IPS DF 6.9 (cell line): ENCODE results near the gene RGS1.
"Not testable (repeated sequence)": the region's sequence is repeated elsewhere in the genome, so short reads cannot be mapped to it uniquely, and the experiment has no call there.

Source experiments
- DNase-seq: peaks from one replicate; pipeline ENCODE4 v3.0.0-alpha.2; 2013; ENCODE audit warnings: low read depth, low spot score
- H3K27ac ChIP-seq: one replicate; pipeline ENCODE4 v1.5.1; 2013; ENCODE audit warnings: low read length, control low read depth
- H3K27me3 ChIP-seq: 2 replicates; pipeline ENCODE4 v1.6.1; 2013; ENCODE audit warnings: mild to moderate bottlenecking, low read length; ENCODE audit not compliant: control insufficient read depth, insufficient read depth
- H3K36me3 ChIP-seq: 2 replicates; pipeline ENCODE4 v1.6.1; 2013; ENCODE audit warnings: low read length; ENCODE audit not compliant: control insufficient read depth, insufficient read depth
- H3K4me1 ChIP-seq: 2 replicates; pipeline ENCODE4 v1.6.1; 2013; ENCODE audit warnings: low read length; ENCODE audit not compliant: control insufficient read depth, insufficient read depth
- H3K4me3 ChIP-seq: 2 replicates; pipeline ENCODE4 v1.5.1; 2013; ENCODE audit warnings: mild to moderate bottlenecking, low read length
- H3K9me3 ChIP-seq: 2 replicates; pipeline ENCODE4 v1.6.1; 2013; ENCODE audit warnings: low read length, inconsistent platforms; ENCODE audit not compliant: control insufficient read depth, insufficient read depth
- WGBS: extraction: QIAGEN DNeasy Blood & Tissue Kit; methylation state at CpG from one replicate; pipeline ENCODE4 v1.1.7; 2013; ENCODE audit warnings: mixed read lengths, missing lambda C conversion rate; ENCODE audit not compliant: insufficient read length, insufficient coverage; 5-methylcytosine and 5-hydroxymethylcytosine counted together

Gene RGS1

GRCh38 chr1:192575499-192576189 lies at the start of gene RGS1:
RGS1 (plus strand) TSS chr1:192575773; CDS start chr1:192575793, 20 bp downstream.
- H3K27me3 ChIP-seq = no peaks in the 10 kb centered on the region
- H3K27ac ChIP-seq = no peak within 1 kb of the TSS
- no peak within 1 kb of the TSS for H3K4me3 ChIP-seq
- H3K36me3 ChIP-seq = no peaks in the 10 kb centered on the region
- no peaks in the 10 kb centered on the region for H3K4me1 ChIP-seq
- DNase-seq = no peak
- H3K9me3 ChIP-seq = no peaks in the 10 kb centered on the region
- WGBS = no CpG with 5 or more reads among the region's 7 CpGs

GRCh38 chr1:192527111-192527795 lies 48.3 kb upstream of the RGS1 start:
- WGBS = no CpG with 5 or more reads among the region's 5 CpGs
- Histone ChIP-seq H3K27me3 (no peaks in the 10 kb centered on the region), H3K4me3 (no peak overlapping the region)

GRCh38 chr1:192527950-192528349 lies 47.6 kb upstream of the RGS1 start:
- Histone ChIP-seq H3K27ac (no peak overlapping the region), H3K4me3 (no peak overlapping the region), H3K36me3 (no peaks in the 10 kb centered on the region), H3K27me3 (no peaks in the 10 kb centered on the region), H3K4me1 (no peaks in the 10 kb centered on the region), H3K9me3 (no peaks in the 10 kb centered on the region)
- no peak for DNase-seq

More at GRCh38 chr1:192527111-192527795, 48.3 kb upstream of the RGS1 start:
- H3K36me3 ChIP-seq = no peaks in the 10 kb centered on the region
- no peak for DNase-seq
- no peaks in the 10 kb centered on the region for H3K9me3 ChIP-seq
- H3K4me1 ChIP-seq = no peaks in the 10 kb centered on the region
- no peak overlapping the region for H3K27ac ChIP-seq

- no peak for DNase-seq
- Histone ChIP-seq H3K4me1 (no peaks in the 10 kb centered on the region), H3K27me3 (no peaks in the 10 kb centered on the region), H3K36me3 (no peaks in the 10 kb centered on the region), H3K4me3 (no peak overlapping the region), H3K27ac (no peak overlapping the region), H3K9me3 (no peaks in the 10 kb centered on the region)
- no CpG with 5 or more reads among the region's 3 CpGs for WGBS
Measured at GRCh38 chr1:192529031-192529755, 46.4 kb upstream of the RGS1 start.

GRCh38 chr1:192529811-192530210 lies 45.8 kb upstream of the RGS1 start:
- DNase-seq = no peak
- Histone ChIP-seq H3K36me3 (no peaks in the 10 kb centered on the region), H3K4me1 (no peaks in the 10 kb centered on the region), H3K4me3 (no peak overlapping the region), H3K27me3 (no peaks in the 10 kb centered on the region), H3K27ac (no peak overlapping the region), H3K9me3 (no peaks in the 10 kb centered on the region)
- WGBS = no CpG with 5 or more reads among the region's 1 CpG

- no peaks in the 10 kb centered on the region for H3K4me1 ChIP-seq
- H3K4me3 ChIP-seq = no peak overlapping the region
- H3K9me3 ChIP-seq = no peaks in the 10 kb centered on the region
- H3K27ac ChIP-seq = no peak overlapping the region
- no peak for DNase-seq
- H3K27me3 ChIP-seq = no peaks in the 10 kb centered on the region
- no peaks in the 10 kb centered on the region for H3K36me3 ChIP-seq
- no CpG with 5 or more reads among the region's 2 CpGs for WGBS
Measured at GRCh38 chr1:192530254-192530653, 45.3 kb upstream of the RGS1 start.

GRCh38 chr1:192531037-192531703 lies 44.4 kb upstream of the RGS1 start:
- H3K4me1 ChIP-seq, H3K9me3 ChIP-seq, H3K36me3 ChIP-seq, H3K27ac ChIP-seq, H3K27me3 ChIP-seq, H3K4me3 ChIP-seq, DNase-seq: not testable (repeated sequence)
- WGBS = no CpG with 5 or more reads among the region's 6 CpGs

- Histone ChIP-seq H3K9me3 (no peaks in the 10 kb centered on the region), H3K4me1 (no peaks in the 10 kb centered on the region; the same call in 1 of the 2 replicates), H3K27ac (no peak overlapping the region), H3K36me3 (no peaks in the 10 kb centered on the region), H3K4me3 (no peak overlapping the region), H3K27me3 (no peaks in the 10 kb centered on the region)
- no peak for DNase-seq
- WGBS = no CpG with 5 or more reads among the region's 2 CpGs
Measured at GRCh38 chr1:192534666-192535065, 40.9 kb upstream of the RGS1 start.

- DNase-seq = no peak
- WGBS = no CpG with 5 or more reads among the region's 3 CpGs
- no peaks in the 10 kb centered on the region for H3K27me3 ChIP-seq
- no peak overlapping the region for H3K27ac ChIP-seq
- no peaks in the 10 kb centered on the region; the same call in 1 of the 2 replicates for H3K4me1 ChIP-seq
- H3K36me3 ChIP-seq = no peaks in the 10 kb centered on the region
- H3K9me3 ChIP-seq = no peaks in the 10 kb centered on the region
- no peak overlapping the region for H3K4me3 ChIP-seq
Measured at GRCh38 chr1:192535916-192536664, 39.5 kb upstream of the RGS1 start.
